COLO668 (cell line): ENCODE data around the gene HTT-AS.

Experiments used
- DNase-seq: peaks from one replicate; lab custom pipeline; 2025; ENCODE audit not compliant: unreplicated experiment; lab: John Stamatoyannopoulos, UW

HTT-AS gene

DNA sequence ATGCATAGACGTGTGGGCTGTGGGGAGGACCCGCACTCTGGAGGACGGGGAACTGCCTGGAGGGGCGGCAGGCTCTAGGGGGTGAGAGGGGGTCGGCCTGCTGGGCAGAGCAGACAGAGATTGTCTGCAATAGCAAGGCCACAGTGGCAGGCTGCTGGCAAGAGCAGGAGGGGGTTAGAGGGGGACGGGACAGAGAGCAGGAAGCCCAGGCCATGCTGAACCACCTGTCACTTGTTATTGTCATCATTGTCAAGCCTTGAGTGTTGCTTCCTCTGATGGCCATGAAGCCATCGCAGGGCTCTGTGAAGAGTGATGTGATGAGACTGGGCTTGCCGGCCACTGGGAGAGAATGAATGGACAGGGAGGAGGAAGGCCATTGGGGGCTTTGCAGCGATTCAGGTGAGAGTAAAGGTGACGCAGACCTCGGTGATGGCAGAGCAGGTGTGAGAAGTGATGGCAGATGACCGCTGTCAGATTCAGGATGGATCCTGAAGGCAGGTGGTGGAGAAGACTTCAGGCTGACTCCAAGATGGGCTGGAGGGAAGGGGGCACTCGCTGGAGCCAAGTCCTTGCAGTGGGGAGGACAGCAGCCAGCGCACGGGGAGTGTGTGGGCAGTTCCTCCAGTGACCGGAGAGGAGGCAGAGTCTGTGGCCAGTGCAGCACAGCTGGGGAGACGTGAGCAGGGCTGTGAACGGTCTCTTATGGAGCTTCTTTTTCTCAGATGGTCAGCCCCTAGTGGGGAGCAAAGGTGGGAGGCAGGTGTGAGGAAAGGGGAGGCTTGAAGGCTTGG is 43.6 kb downstream of the HTT-AS start:
- DNase-seq = no peak

- no peak for DNase-seq
Observed at GRCh38 chr4:3029464-3029863, 44.9 kb downstream of the HTT-AS start.

DNA sequence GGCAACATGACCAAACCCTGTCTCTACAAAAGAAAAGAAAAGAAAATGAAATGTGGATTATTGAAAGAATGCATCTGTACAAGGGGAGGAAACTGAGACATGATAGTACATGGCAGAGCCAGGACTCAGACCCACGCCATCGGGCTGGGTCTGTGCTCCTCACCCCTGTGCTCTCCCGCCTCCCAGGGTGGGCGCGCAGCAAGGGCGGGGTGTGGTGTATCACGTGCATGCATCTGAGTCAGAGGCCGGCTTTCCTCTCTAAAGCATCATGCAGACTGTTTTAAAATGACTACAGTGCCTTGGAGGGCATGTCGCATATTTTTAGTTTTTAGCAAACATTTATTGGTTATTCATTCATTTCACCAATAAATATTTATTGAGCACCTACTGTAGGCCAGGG is 47.8 kb downstream of the HTT-AS start:
- DNase-seq = no peak

GRCh38 chr4:3025881-3026280 is 48.5 kb downstream of the HTT-AS start:
- no peak for DNase-seq

GRCh38 chr4:3022651-3023050 is 51.7 kb downstream of the HTT-AS start:
- no peak for DNase-seq

DNA sequence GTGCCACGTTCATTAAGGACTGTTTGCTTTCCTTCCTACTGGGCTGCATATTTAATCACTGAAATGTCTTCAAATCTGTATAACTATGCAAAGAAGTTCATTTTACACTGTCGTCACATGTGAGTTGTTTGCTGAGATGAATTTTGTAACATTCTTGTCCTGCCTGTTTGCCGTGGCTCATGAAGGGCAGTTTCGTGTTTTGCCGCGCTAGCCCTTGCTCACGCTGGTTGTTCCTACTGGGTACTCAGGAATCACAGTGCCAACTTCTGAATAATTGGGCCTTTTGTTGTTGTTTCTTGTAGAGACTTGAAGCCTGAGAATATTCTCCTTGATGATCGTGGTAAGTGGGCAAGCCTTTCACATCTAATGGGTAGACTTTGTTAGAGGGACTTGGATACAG is 52.2 kb downstream of the HTT-AS start:
- DNase-seq = no peak

DNA sequence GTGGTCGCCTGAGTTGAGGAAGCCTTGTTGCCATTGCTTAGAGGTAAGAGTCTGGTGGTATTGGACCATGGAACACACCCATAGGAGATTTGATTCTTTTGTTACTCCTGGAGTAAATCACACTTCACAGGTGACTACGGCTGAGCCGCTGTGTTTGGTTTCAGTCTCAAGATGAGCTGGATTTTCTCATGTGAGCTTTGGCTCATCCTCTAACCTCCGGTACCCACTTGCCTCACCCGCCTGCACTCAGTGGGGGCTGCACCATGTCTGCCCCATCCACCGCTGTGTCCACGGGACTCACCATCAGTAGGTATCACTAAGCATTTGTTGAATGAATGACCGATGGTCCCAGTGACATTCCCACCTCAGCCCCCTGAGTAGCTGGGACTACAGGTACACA is 52.7 kb downstream of the HTT-AS start:
- DNase-seq = no peak

DNA sequence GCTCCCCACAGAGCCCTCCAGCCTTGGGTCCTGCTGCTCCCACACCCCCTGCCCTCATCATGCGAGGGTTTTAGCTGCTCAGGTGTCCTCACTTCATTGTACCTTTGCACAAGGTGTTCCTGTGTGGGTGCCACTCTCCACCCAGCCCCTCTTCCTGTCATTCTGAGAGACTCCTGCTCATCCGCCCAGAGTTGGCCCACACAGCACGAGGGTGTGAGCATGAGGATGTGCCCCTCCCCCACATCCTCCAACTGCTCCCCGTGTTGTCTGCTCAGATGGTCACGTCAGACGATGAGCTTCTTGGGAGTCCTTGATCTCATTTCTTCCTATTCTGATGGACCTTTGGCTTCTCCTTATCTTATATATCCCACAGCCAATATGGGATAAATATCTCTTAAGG is 53.2 kb downstream of the HTT-AS start:
- no peak for DNase-seq

- no peak for DNase-seq
Observed at GRCh38 chr4:3019145-3019846, 55.0 kb downstream of the HTT-AS start.

DNA sequence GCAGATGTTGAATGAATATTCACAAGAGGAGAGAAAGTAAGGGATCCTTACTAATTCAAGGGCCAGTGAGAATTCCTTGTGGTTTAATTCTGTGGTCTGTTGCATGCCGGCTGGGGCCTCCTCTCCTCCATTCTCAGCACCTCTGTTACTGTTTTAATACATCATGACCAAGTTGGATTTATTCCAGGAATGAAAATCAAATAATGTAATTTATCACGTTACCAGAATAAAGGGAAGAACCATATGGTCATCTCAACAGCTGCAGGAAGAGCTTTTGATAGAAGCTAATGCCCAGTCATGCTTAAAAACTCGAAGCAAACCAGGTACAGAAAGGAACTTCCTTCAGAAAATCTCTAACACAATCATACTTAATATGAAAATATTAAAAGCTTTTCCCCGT is 56.8 kb downstream of the HTT-AS start:
- DNase-seq = no peak

DNA sequence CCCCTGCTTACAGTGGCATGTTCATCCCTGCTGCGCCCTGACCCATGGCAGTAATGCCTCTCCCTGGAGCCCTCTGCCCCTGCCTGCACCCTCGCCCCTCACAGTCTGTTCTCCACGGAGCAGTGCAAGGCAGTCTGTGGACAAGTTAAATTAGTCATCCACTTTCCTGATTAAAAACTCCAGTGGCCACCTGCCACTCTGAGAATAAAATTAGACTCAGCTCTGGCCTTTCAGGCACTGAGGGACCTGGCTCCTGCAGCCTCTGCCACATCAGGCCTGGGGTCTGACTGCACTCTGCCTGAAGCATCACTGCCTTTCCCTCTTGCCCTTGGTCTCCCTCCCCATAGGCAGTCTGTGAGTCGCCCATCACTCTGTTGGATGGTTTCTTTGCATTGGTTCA is 57.4 kb downstream of the HTT-AS start:
- no peak for DNase-seq

DNA sequence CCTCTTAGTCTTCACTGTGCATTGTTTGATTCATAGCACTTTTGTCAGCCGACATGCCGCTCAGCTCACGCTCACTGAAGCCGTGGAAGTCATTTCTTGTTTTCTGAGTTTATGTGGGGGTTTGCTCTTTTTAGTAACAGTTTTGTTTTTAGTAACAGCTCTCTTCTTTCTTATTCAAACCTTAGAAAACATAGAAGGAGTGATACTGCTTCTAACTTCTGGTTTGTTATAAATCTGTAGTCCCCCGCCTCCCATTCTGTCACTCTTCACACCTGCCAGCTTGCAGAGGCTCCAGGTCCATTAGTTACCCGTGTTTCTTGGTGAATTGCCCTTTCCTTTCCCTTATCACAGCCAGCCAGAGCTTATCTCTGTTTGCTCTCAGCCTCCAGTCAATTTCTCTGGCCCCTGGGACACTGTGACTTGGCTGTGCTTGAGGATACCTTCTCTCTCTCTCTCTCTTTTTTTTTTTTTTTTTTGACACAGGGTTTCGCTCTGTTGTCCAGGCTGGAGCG is 60.4 kb downstream of the HTT-AS start:
- DNase-seq = no peak
